HG03558 (cell line): ENCODE data around the gene INPP5K.
"Not testable (repeated sequence)": the region's sequence is repeated elsewhere in the genome, so short reads cannot be mapped to it uniquely, and the experiment has no call there.

Experiments used
- ATAC-seq: cut with Tn5 transposase; IDR thresholded peaks from one replicate; pipeline ENCODE4 v1.9.1; 2021; ENCODE audit warnings: moderate number of reproducible peaks; ENCODE audit not compliant: unreplicated experiment; ENCODE audit errors: extremely low read depth

Gene INPP5K

DNA sequence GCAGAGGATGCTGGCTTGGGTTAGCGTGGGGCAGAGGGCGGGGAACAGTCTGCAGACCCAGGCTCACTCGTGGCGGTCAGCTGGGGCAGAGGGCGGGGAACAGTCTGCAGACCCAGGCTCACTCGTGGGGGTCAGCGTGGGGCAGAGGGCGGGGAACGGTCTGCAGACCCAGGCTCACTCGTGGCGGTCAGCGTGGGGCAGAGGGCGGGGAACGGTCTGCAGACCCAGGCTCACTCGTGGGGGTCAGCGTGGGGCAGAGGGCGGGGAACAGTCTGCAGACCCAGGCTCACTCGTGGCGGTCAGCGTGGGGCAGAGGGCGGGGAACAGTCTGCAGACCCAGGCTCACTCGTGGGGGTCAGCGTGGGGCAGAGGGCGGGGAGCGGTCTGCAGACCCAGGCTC lies 7.7 kb downstream of the INPP5K start:
- not testable (repeated sequence) for ATAC-seq

DNA sequence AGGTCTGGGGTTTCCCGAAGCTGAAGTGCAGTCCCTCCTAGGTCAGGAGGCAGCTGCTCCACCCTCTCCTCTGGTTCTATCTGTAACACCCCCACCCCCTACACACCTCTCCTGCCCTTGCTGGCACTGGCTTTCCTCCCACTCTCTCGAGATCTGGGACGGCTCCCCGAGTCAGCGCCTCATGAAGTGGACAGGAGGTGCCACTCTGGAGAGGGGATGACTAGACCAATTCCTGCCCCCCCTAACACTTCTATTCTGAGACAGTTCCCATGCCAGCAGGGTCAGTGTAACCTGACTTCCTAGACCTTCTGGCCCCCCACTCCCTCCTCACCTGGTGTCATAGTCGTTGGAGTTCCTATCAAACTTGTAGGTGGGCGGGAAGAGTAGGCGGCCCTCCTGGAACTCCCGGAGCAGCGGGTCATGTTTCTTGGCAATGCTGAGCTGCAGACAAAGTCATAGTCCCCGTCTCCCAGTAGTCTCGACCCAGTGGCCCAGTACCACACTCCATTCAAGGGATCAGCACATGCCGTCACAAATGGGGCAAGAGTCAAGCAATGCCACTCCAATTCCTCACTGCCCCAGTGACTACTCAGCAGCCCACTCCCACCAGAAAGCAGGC lies 9.7 kb downstream of the INPP5K start:
- no peak for ATAC-seq

DNA sequence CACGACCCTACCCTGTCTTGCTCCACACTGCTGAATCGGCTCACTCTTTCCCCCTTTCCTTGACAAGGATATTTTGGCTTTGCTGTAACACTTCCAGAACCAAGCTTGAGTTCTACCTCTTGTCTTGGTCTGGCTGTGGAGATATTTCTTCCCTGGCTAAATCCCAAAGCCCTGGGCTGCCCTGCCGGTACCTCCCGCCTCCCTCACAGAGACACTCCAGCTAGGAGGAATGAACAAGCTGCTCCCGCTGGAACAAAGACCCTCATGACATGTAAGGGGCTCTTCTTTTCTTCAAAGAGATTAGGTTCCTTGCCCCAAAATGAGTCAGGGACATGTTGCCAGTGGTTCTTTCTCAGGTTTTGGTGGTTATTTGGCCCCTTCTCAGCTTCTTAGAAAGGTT lies 10.8 kb downstream of the INPP5K start:
- ATAC-seq = no peak

DNA sequence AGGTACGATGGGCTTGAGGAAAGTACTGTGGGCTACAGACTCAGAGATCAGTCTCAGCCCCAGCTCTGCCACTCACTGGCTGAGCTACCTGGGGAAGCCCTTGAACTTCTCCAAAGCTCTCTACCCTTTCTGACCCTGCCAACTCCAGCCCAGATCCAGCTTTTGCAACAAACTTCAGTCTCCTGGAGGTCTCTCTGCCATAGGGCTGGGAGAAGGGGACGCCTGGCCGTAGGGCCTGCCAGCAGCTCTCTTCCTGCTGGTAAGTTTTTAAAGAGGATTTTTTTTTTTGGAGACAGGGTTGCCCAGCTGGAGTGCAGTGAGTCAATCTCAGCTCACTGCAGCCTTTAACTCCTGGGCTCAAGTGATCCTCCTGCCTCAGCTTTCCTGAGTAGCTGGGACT lies 11.5 kb downstream of the INPP5K start:
- ATAC-seq = no peak

- ATAC-seq = no peak
Observed at GRCh38 chr17:1503699-1504098, 12.7 kb downstream of the INPP5K start.

DNA sequence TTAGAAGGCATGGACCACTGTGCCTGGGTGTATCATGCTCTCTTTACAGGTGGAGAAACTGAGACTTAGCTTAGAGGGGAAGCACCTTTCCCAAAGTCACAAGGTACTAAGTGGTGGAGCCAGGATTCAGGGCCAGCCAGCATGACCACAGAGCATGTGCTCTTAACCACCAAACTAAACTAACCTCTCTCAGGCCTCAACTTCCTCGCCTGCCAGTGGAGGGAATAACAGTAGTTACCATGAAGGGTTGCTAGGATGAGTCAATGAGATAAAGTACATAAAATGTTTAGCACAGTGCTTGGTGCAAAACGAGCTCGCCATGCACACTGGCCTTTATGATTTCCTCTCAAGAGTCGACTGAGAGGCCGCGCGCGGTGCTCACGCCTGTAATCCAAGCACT lies 17.5 kb downstream of the INPP5K start:
- ATAC-seq = no peak

DNA sequence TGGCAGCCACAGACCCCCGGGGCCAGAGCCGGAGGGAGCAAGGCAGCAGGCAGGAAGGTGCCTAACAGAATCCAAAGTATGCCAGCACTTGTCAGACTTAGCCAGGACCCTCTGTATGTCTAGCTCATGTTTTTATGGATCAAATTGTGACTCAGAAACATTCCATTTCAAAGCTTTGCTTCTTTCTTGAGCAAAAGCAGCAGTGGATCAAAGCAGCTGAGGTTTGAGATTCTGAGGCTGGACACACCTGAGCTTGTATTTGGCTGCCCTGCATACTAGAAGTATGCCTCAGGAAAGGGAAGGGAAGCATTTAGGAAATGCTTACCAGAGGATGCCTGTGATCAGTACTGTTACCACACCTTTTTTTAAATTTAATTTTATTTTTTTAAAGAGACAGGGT lies 18.2 kb downstream of the INPP5K start:
- no peak for ATAC-seq

DNA sequence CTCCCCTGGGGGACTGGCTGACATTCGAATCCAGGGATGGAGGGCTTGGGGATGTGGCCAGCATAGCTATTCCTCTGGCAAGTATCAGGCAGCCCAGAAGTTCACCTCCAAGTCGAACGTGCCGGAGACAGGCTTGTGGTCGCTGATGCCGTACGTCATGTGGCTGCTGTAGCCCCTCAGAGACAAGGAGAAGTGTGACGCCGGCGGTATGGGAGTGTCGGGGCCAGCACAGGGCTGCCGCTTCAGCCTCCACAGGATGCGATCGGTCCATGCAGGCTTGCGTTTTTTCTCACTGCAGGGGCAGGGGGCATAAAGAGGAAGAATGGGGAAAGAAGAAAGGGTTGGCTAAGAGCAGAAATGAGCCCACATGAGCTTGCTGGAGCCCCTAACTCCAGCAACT lies 18.6 kb downstream of the INPP5K start:
- ATAC-seq = no peak

DNA sequence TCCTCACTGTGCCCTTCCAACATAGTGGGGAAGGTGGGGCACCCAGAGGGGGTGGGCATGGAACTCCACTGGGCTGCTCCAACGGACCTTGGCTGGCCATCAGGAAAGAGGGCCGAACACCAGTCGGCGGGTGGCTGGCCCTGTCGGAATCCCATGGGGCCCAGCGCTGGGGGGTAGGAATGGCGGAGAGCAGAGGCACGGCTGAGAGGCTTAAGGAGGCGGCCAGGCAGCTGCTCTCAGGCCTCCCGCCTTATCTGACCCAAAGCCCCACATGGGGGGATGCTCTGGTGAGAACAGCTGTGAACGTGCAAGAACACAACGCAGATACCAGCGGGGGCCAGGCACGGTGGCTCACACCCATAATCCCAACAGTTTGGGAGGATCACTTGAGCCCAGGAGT lies 19.5 kb downstream of the INPP5K start:
- no peak for ATAC-seq

GRCh38 chr17:1495265-1495989 lies 21.0 kb downstream of the INPP5K start:
- no peak for ATAC-seq

DNA sequence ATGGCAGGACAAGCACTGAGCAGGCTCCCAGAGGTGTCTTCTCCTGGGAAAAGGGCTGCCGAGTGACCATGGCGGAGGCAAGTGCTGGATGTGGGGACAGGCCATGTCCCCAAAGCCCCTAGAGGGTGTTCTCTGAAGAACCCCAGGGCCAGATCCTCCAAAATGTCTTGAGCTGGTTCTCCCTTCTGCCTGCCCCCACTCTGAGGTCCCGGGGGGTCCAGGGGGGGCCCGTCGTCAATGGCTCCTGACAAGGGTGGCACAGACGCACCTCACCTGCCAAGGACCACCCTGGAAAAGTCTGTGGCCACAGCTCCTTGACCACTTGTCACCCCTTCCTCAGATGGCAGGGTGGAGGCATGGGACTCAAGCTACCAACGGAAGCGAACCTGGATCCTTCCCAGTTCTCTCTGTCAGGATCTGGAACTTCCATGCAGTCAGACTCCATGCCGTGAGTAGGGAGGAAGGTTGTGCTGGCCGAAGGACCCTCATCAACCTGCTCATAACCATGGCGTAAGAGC lies 21.6 kb downstream of the INPP5K start:
- no peak for ATAC-seq

DNA sequence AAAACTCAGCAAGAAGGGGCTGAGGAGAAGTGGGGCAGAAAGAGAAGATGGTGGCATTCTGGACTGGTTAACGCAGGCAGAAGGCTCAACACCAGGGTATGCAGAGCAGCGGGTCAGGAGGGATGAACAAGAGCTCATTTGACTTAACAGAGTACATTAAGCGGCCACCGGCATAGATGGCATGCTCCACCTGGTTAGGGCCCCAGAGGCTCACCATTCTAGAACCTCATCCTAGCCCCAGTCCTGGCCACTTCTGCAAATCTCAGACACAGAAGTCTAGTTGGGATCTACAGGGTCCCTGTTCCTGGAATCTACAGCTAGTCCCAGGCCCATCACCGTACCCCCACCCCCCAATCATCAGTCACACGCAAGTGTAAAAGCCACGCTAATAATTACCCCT lies 22.2 kb downstream of the INPP5K start:
- ATAC-seq = no peak

DNA sequence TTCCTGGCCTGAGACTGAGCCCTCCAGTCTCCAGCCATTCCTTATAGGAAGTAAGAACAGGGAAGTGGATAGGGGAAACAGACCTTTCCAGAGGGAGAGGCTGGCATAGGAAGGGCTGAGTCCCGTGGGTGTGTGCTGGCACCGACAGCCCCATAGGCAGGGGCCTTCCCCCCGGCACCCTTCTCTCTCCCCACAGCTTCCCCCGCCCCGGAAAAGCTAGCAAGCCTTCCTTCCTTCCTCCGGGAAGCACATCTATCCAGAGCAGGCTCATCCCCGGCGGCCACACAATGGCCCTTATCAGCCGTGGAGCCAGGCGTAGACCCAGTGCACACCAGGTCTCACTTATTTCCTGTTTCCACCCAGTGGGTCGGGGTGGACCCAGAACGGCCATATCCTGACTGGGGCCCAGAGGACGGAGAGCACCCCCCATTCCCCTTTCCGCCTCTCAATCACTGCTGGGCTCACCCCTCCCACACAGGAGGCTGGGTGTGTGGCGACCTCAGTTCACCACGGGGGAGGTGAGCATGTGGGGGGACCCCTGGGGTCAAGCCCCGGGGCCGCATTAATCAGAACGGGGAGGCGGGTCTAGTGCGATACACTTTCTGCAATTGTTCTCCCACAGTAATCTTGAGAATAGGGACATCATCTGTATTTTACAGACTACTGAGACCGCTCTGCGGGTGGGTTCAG lies 23.0 kb downstream of the INPP5K start:
- no peak for ATAC-seq

- ATAC-seq = no peak
Observed at GRCh38 chr17:1492249-1493206, 23.9 kb downstream of the INPP5K start, which contains the start of gene MYO1C. Gene MYO1C, minus strand, starts transcription at chr17:1492686. Its CDS starts 199 bp downstream, at chr17:1492487.

DNA sequence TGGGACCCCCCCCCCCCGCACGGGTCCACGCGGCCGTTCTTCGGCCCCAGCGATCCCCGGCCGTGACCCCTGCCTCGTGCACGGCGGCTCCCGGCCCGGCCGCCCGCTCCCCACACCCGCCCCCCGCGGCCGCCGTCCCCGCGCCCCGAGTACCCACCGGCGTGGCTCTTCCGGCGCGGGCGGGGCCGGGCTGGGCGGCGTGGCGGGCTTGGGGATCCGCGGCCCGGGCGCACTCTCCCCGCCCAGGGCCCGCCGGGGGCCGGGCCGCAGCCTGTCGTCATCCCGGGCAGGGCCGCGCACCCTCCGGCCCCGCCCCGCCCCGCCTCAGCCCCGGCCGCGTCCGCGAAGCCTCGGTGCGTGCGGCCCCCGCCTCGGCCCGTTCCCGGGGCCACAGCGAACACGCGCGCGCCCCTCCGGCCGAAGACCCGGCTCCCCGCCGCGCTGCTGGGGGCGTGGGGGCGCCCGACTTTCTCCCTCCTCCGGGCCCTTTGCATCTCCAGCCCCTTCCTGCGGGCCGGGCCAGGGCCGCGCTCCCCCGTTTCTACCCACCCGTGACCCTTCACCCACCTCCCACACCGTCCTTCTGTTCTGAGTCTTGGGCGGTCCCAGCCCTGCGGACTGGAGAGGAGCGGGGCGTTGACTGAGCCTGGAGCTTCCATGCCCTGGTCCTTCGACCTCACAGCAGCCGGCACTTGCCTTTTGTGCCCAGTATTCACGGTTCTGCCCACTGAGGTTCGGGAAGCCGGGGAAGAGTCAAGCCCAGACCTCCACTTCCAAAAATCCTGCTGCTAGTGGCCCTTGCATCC lies 24.8 kb downstream of the INPP5K start:
- no peak for ATAC-seq

GRCh38 chr17:1490643-1491442 lies 25.6 kb downstream of the INPP5K start:
- ATAC-seq = no peak

DNA sequence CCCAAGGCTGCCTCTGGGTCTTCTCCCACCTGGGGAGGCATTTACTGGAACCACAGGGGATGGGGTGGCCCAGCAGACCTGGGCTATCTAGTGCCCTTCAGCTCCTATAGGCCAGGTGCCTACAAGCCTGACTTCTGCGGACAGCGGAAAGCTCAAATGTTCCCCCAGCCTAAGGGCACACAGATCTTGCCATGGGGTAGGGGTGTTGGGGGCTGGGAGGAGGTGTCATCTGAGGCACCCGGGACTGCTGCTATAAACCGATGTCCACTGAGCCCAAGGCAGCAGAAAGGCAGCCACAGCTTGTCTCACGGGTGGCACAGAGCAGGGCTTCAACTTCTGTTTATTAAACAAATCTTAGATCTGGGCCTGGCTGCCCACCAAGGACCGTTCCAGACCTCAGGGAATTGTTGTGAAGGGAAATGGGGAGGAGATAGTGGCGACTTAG lies 27.6 kb downstream of the INPP5K start:
- ATAC-seq = no peak
